B cell (primary cell): ENCODE data around the gene RPS19. TPM values are rescaled to one million over a fixed set of nuclear protein-coding genes. Genes with fewer than 3 reads are reported as not detected.

Experiments used
- ATAC-seq: fragments of 200-7000 bp; cut with Tn5 transposase; one replicate; pipeline ENCODE4 v1.10.0; 2021; ENCODE audit warnings: low read depth, mild to moderate bottlenecking, moderate number of reproducible peaks, moderate library complexity
- CTCF ChIA-PET: fragments of 350-600 bp; sonication (Branson Sonifier 250); formaldehyde crosslinking; loops from one replicate; lab custom pipeline; 2021; ENCODE audit warnings: antibody characterized with exemption, inconsistent platforms; lab: Charles Lee
- POLR2A ChIA-PET: fragments of 350-600 bp; sonication (Branson Sonifier 250); formaldehyde crosslinking; loops from one replicate; lab custom pipeline; 2021; ENCODE audit warnings: antibody characterized with exemption; lab: Charles Lee
- DNase-seq: peaks from one replicate; pipeline ENCODE4 v3.0.0; 2013
- H2AFZ ChIP-seq: 2 replicates; pipeline ENCODE4 v1.6.1; 2012; ENCODE audit warnings: mild to moderate bottlenecking, low read depth, low read length; ENCODE audit not compliant: insufficient read depth, poor library complexity, severe bottlenecking
- H3K27ac ChIP-seq, 2 donors: 1 replicate in 1 of 2; 2 replicates in 1 of 2; pipeline ENCODE4 v1.5.1; 2012 to 2013; ENCODE audit warnings: low read length in 2 of 2, mild to moderate bottlenecking in 2 of 2, moderate library complexity in 1 of 2
- H3K27me3 ChIP-seq, 4 experiments: fragments of 200-600 bp in 1 of 4; sonication (generic) in 1 of 4; replicated peaks in 1 of 4; 1 replicate in 2 of 4; 2 replicates in 2 of 4; pipeline versions ENCODE4 v1.6.1 to v1.7.0; 2013 to 2016; ENCODE audit warnings: low read length in 3 of 4, mild to moderate bottlenecking in 2 of 4, mixed read lengths in 1 of 4, moderate library complexity in 1 of 4; ENCODE audit not compliant: insufficient read depth in 4 of 4, control insufficient read depth in 3 of 4; ENCODE audit errors: control extremely low read depth in 1 of 4
- H3K36me3 ChIP-seq, 2 experiments: replicated peaks in 1 of 2; 1 replicate in 1 of 2; 2 replicates in 1 of 2; pipeline versions ENCODE4 v1.6.1 to v1.7.1; 2013; ENCODE audit warnings: low read length in 1 of 2; ENCODE audit not compliant: insufficient read depth in 2 of 2, control insufficient read depth in 1 of 2; ENCODE audit errors: control extremely low read depth in 1 of 2, extremely low read depth in 1 of 2
- H3K4me1 ChIP-seq, 2 donors: fragments of 200-600 bp in 1 of 2; sonication (generic) in 1 of 2; 1 replicate in 1 of 2; 2 replicates in 1 of 2; pipeline versions ENCODE4 v1.5.1 to v1.6.1; 2013 to 2017; ENCODE audit warnings: low read length in 2 of 2; ENCODE audit not compliant: control insufficient read depth in 2 of 2, insufficient read depth in 2 of 2
- H3K4me2 ChIP-seq: replicated peaks from 2 replicates; pipeline ENCODE3; 2012; ENCODE audit warnings: mild to moderate bottlenecking, low read depth, low read length; ENCODE audit not compliant: poor library complexity, severe bottlenecking
- H3K4me3 ChIP-seq, 5 experiments: fragments of 200-600 bp in 1 of 5; sonication (generic) in 1 of 5; 1 replicate in 3 of 5; 2 replicates in 2 of 5; pipeline versions ENCODE4 v1.5.1 to v1.7.0; 2011 to 2016; ENCODE audit warnings: low read length in 4 of 5, mild to moderate bottlenecking in 4 of 5, low read depth in 2 of 5, control low read depth in 1 of 5, moderate library complexity in 1 of 5; ENCODE audit not compliant: insufficient read depth in 1 of 5; ENCODE audit errors: control extremely low read depth in 1 of 5, extremely low read depth in 1 of 5
- H3K79me2 ChIP-seq: fragments of 200-600 bp; sonication (generic); one replicate; pipeline ENCODE4 v1.6.0; 2016; ENCODE audit warnings: low read length; ENCODE audit not compliant: control insufficient read depth, insufficient read depth
- H3K9ac ChIP-seq: fragments of 200-600 bp; sonication (generic); 2 replicates; pipeline ENCODE4 v1.6.1; 2017; ENCODE audit warnings: mild to moderate bottlenecking, low read length, moderate library complexity
- H3K9me3 ChIP-seq, 3 donors: one replicate each; pipeline versions ENCODE4 v1.6.1 to v1.7.1; 2013; ENCODE audit warnings: low read length in 2 of 3; ENCODE audit not compliant: control insufficient read depth in 2 of 3, insufficient read depth in 1 of 3; ENCODE audit errors: control extremely low read depth in 1 of 3
- H4K20me1 ChIP-seq: 2 replicates; pipeline ENCODE4 v1.6.0; 2012; ENCODE audit warnings: mild to moderate bottlenecking, low read length; ENCODE audit not compliant: insufficient read depth, control insufficient read depth, poor library complexity, severe bottlenecking
- H3K27ac Mint-ChIP-seq: one replicate; pipeline ENCODE4 v1.8.0; 2021; ENCODE audit warnings: mixed read lengths
- H3K27me3 Mint-ChIP-seq: one replicate; pipeline ENCODE4 v1.8.0; 2021; ENCODE audit warnings: mixed read lengths
- H3K4me1 Mint-ChIP-seq: one replicate; pipeline ENCODE4 v1.8.0; 2021; ENCODE audit warnings: mixed read lengths
- H3K4me3 Mint-ChIP-seq: one replicate; pipeline ENCODE4 v1.8.0; 2021; ENCODE audit warnings: mixed read lengths
- H3K9me3 Mint-ChIP-seq: one replicate; pipeline ENCODE4 v1.8.0; 2022; ENCODE audit warnings: mixed read lengths; ENCODE audit not compliant: insufficient read depth
- EZH2 ChIP-seq: IDR thresholded peaks from 2 replicates; pipeline ENCODE4 v1.6.1; 2012; ENCODE audit warnings: borderline replicate concordance, low read depth, mild to moderate bottlenecking, moderate library complexity, low read length; ENCODE audit not compliant: insufficient read depth, poor library complexity, severe bottlenecking
- WGBS: methylation state at CpG from one replicate; pipeline ENCODE4 v1.1.5; 2013; ENCODE audit warnings: missing lambda C conversion rate; ENCODE audit not compliant: insufficient coverage; 5-methylcytosine and 5-hydroxymethylcytosine counted together
- intact Hi-C: fragments of 100-400 bp; cut with micrococcal nuclease; formaldehyde crosslinking; loops from one replicate; pipeline ENCODE4 v1.10.0; 2022
- polyA plus RNA-seq: library from polyadenylated mRNA; depleted of rRNA; stranded (reverse); fragments of >200 nt; gene quantifications from 2 replicates; pipeline ENCODE4 v1.2.3, GENCODE V29; 2012
- total RNA-seq, 2 donors: library from RNA; stranded (reverse); fragments of 120-200 nt in 1 of 2; gene quantifications; 1 replicate in 1 of 2; 2 replicates in 1 of 2; pipeline versions ENCODE4 v1.2.3 to v1.2.4, GENCODE V29; 2013 to 2022
- TF ChIP-seq, protein P1 (sequence below): fragments of 200-600 bp; IDR thresholded peaks from one replicate; pipeline ENCODE4 v1.8.0; 2022; ENCODE audit warnings: antibody characterized with exemption, mild to moderate bottlenecking

RPS19 gene
- total and polyA plus RNA-seq, 2 donors (not counting 1 experiment from before 2014, with no cell fraction given) = 3,322 to 9,144 TPM

DNA sequence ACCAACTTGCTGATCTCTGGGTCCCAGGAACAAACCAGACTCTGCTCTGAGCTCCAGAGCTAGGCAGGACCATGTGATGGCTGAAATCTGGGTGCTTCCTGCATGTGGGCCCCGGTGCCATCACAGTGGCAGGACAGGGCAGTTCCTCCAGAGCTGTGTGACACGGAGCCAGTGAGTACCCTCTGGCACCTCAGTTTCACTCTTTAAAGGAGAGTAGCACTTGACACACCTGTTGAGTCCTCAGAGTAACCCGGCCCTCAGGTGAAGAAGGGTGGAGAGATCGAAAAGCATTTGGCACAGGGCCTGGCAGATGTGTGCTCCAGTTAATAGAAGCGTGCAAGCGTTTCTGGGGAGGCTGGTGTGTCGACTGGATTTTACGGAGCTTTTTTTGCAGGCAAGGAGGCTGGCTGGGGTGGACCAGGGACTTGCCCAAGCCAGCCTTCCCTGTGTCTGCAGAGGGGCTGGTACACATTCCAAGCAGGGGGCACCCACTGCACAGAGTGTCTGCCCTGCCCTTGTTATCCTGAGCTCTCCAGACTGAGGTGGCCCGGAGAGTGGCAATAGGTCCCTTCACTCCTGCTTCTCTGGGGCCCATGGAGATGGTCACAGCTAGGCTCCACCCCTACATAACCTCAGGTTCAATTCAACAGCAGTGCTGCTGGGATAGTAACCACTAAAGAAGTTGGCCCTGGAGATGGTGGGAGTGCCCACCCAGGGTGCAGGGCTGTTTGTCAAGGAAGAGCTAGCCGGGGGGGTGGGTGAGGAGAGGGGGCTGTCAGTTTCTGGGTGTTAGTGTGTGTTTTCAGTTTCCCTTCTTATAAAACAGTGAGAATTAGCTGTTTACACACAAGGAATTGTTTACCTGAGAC, 8.3 kb downstream of the RPS19 start:
- peaks cover 69% of the 10 kb centered on the region for H3K4me1 Mint-ChIP-seq
- no peak overlapping the region for H3K4me3 ChIP-seq
- peak overlapping the region; percentile 89 for H3K27ac Mint-ChIP-seq
- no peaks in the 10 kb centered on the region for H3K27me3 Mint-ChIP-seq
- H3K9me3 ChIP-seq = no peaks in the 10 kb centered on the region
- H4K20me1 ChIP-seq = peaks cover 70% of the 10 kb centered on the region
- ChIA-PET POLR2A (interaction anchor here (0.6 kb wide), 1 partner anchor 14 kb away, joined by 6 read pairs; no protein-coding TSS in a partner anchor), CTCF (interaction anchor here (1.4 to 17.0 kb wide), 4 partner anchors 9 to 80 kb away, joined by 5 to 331 read pairs (median 12); no protein-coding TSS in a partner anchor)
- peaks cover 46 to 88% of the 10 kb centered on the region in 2 donors for H3K4me1 ChIP-seq
- H3K27me3 ChIP-seq = no peaks in the 10 kb centered on the region
- peak overlapping the region in 1 of 2 donors; percentile 96 for H3K27ac ChIP-seq
- H3K4me2 ChIP-seq = no peak overlapping the region
- WGBS = 91% methylated on average over 9 of the region's 10 CpGs
- H2AFZ ChIP-seq = no peak overlapping the region
- no peak for DNase-seq
- no peak for ATAC-seq
- peaks cover 58% of the 10 kb centered on the region for H3K79me2 ChIP-seq
- H3K9me3 Mint-ChIP-seq = no peaks in the 10 kb centered on the region
- H3K9ac ChIP-seq = no peak overlapping the region
- TF ChIP-seq, protein P1, sequence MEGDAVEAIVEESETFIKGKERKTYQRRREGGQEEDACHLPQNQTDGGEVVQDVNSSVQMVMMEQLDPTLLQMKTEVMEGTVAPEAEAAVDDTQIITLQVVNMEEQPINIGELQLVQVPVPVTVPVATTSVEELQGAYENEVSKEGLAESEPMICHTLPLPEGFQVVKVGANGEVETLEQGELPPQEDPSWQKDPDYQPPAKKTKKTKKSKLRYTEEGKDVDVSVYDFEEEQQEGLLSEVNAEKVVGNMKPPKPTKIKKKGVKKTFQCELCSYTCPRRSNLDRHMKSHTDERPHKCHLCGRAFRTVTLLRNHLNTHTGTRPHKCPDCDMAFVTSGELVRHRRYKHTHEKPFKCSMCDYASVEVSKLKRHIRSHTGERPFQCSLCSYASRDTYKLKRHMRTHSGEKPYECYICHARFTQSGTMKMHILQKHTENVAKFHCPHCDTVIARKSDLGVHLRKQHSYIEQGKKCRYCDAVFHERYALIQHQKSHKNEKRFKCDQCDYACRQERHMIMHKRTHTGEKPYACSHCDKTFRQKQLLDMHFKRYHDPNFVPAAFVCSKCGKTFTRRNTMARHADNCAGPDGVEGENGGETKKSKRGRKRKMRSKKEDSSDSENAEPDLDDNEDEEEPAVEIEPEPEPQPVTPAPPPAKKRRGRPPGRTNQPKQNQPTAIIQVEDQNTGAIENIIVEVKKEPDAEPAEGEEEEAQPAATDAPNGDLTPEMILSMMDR = no peak
- TF ChIP-seq EZH2 = no peak
- no peak overlapping the region for H3K4me3 Mint-ChIP-seq
- H3K36me3 ChIP-seq = peaks cover 2 to 73% of the 10 kb centered on the region in 2 experiments
- intact Hi-C loops = no loop called here

DNA sequence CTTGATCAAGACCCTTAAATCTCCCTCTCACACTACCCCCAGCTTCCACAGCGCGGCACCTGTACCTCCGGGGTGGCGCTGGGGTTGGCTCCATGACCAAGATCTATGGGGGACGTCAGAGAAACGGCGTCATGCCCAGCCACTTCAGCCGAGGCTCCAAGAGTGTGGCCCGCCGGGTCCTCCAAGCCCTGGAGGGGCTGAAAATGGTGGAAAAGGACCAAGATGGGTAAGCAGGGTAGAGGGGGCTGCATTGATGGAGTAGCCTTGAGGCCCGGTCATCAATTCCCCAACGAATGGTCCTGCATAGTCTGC, 8.9 kb downstream of the RPS19 start:
- peaks cover 50 to 88% of the 10 kb centered on the region in 2 donors for H3K4me1 ChIP-seq
- H3K9me3 ChIP-seq = no peaks in the 10 kb centered on the region
- 100% methylated on average over 8 of the region's 12 CpGs for WGBS
- peak overlapping the region in 1 of 2 donors; percentile 96 for H3K27ac ChIP-seq
- H3K4me2 ChIP-seq = no peak overlapping the region
- no peak overlapping the region for H3K9ac ChIP-seq
- H3K79me2 ChIP-seq = peaks cover 58% of the 10 kb centered on the region
- intact Hi-C loops = no loop called here
- ChIA-PET POLR2A (interaction anchor here (0.6 kb wide), 1 partner anchor 13 kb away, joined by 6 read pairs; no protein-coding TSS in a partner anchor), CTCF (interaction anchor here (1.4 to 17.0 kb wide), 3 partner anchors 10 to 79 kb away, joined by 5 to 331 read pairs (median 7); no protein-coding TSS in a partner anchor)
- H4K20me1 ChIP-seq = peaks cover 64% of the 10 kb centered on the region
- H2AFZ ChIP-seq = no peak overlapping the region
- H3K27ac Mint-ChIP-seq = peak overlapping the region; percentile 76
- H3K27me3 Mint-ChIP-seq = no peaks in the 10 kb centered on the region
- H3K27me3 ChIP-seq = no peaks in the 10 kb centered on the region
- DNase-seq (no peak), ATAC-seq (no peak)
- peaks cover 0 to 67% of the 10 kb centered on the region in 2 experiments for H3K36me3 ChIP-seq
- no peak overlapping the region for H3K4me3 Mint-ChIP-seq
- no peak for TF ChIP-seq EZH2
- TF ChIP-seq, protein P1 = no peak
- H3K4me3 ChIP-seq = no peak overlapping the region
- peaks cover 70% of the 10 kb centered on the region for H3K4me1 Mint-ChIP-seq
- no peaks in the 10 kb centered on the region for H3K9me3 Mint-ChIP-seq
